ENCODE data around the gene PCBP3.
"Not testable (repeated sequence)": the region's sequence is repeated elsewhere in the genome, so short reads cannot be mapped to it uniquely, and the experiment has no call there.

PCBP3 gene

DNA sequence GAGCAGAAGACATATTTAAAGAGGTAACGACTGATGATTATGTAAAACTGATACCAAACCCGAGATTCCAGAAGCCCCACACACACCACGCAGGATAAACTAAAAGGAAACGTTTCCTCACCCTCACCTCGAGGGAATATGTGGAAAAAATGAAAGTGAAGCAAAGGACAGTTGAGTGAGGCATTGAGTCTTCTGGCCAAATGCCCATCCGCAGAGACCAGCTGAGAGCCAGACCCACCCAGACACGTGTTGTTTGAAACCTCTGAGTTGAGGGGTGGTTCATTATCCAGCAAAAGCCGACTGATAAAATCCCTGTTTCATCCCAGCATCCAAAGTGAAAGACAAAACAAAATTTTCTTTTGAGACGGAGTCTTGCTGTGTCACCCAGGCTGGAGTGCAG is 29.6 kb upstream of the PCBP3 start:
- peaks cover 25 to 38% of the 10 kb centered on the region in 2 donors for H3K27me3 ChIP-seq (ENCODE audit: control insufficient read depth in 1 of 2, insufficient read depth in 2 of 2, low read length in 2 of 2)
- no peak overlapping the region for H3K9ac ChIP-seq (ENCODE audit: low read length in 2 of 2)

DNA sequence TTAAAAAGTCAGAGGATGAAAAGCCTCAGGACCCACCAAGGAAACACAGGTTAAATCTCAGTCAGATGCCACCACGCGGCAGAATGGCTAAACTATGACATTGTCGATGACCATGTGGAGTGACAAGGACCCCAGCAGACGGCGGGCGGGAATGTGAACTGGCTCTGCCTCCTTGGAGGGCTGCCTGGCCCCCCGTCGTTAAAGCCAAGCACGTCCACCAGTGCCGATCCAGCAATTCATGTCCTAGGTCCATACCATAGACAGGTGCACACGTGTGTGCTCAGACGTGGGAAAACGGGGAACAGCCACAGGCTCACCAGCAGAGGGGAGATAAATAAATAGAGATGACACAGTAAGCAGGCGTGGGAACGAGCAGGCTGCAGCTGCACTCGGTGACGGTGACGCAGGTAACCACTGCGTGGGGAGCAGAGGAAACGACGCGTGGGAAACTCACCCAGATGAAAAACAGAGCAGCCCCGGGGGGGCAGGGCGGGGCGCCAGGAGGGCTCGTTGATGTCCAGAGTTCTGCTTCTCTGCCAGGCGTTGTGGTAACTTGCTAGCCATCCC is 28.3 kb upstream of the PCBP3 start:
- H3K36me3 ChIP-seq (ENCODE audit: control insufficient read depth in 2 of 2, insufficient read depth in 2 of 2, low read length in 2 of 2) = no peaks in the 10 kb centered on the region
- peaks cover 25 to 36% of the 10 kb centered on the region in 2 donors for H3K27me3 ChIP-seq (ENCODE audit: control insufficient read depth in 1 of 2, insufficient read depth in 2 of 2, low read length in 2 of 2)
- H3K9me3 ChIP-seq (ENCODE audit: control insufficient read depth in 2 of 2, low read length in 2 of 2) = no peaks in the 10 kb centered on the region
- no peak overlapping the region for H3K27ac ChIP-seq (ENCODE audit: low read length)
- H3K4me3 ChIP-seq (ENCODE audit: low read length in 2 of 2) = no peak overlapping the region
- peaks cover 6% of the 10 kb centered on the region for H3K4me1 ChIP-seq (ENCODE audit: control insufficient read depth, insufficient read depth, low read length)
- H3K9ac ChIP-seq (ENCODE audit: low read length in 2 of 2) = no peak overlapping the region

More for the DNA sequence above, 29.6 kb upstream of the PCBP3 start:
- Histone ChIP-seq H3K4me1 (ENCODE audit: control insufficient read depth, insufficient read depth, low read length) (peaks cover 6% of the 10 kb centered on the region), H3K4me3 (ENCODE audit: low read length in 2 of 2) (no peak overlapping the region), H3K36me3 (ENCODE audit: control insufficient read depth in 2 of 2, insufficient read depth in 2 of 2, low read length in 2 of 2) (no peaks in the 10 kb centered on the region), H3K9me3 (ENCODE audit: control insufficient read depth in 2 of 2, low read length in 2 of 2) (no peaks in the 10 kb centered on the region), H3K27ac (ENCODE audit: low read length) (no peak overlapping the region)

DNA sequence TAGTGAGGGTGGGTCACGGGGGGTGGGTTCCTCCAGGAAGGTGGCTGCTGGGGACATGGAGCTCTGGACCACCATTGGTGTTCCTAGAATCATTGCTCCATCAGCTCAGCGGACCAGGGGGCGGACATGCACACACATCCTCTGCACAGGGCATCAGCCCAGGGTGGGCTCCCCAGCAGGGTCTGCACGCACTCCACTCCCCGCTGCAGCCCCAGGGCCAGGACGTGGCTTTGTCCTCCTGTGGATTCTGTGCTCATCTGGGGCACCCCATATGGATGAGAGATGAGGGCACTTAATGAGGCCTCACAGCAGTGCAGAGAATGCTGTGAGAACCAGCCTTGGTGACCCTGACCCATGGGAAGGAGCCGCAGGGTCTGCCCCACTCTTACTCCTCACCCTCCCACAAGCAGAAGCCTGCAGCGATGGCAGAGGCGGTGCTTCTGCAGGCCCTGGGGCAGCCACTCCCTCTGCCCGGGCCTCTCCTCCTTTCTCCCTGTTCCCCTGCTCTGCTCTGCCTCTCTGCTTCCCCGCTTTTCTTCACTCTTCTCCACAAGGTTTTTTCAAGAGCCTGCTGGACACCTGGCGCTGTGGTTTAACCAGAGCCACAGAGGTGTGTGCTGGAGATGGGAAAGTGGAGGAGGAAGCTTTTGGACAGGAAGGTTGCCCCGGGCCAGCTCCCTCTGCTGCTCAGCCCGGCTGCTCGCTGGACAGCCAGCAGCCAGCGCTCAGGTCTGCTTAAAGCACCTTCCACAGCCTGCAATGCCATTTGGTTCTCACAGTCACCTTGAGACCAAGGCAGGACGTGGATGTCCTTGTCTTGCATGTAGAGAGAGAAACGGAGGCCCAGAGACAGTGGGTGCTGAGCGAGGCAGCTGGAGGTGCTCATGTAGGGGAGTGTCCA is 26.3 kb upstream of the PCBP3 start:
- H3K27ac ChIP-seq (ENCODE audit: low read length) = no peak overlapping the region
- H3K36me3 ChIP-seq (ENCODE audit: control insufficient read depth in 2 of 2, insufficient read depth in 2 of 2, low read length in 2 of 2) = no peaks in the 10 kb centered on the region
- H3K4me3 ChIP-seq (ENCODE audit: low read length in 2 of 2) = no peak overlapping the region
- H3K27me3 ChIP-seq (ENCODE audit: control insufficient read depth in 1 of 2, insufficient read depth in 2 of 2, low read length in 2 of 2) = peaks cover 21 to 22% of the 10 kb centered on the region in 2 donors
- H3K4me1 ChIP-seq (ENCODE audit: control insufficient read depth, insufficient read depth, low read length) = no peaks in the 10 kb centered on the region
- H3K9ac ChIP-seq (ENCODE audit: low read length in 2 of 2) = no peak overlapping the region
- H3K9me3 ChIP-seq (ENCODE audit: control insufficient read depth in 2 of 2, low read length in 2 of 2) = no peaks in the 10 kb centered on the region

DNA sequence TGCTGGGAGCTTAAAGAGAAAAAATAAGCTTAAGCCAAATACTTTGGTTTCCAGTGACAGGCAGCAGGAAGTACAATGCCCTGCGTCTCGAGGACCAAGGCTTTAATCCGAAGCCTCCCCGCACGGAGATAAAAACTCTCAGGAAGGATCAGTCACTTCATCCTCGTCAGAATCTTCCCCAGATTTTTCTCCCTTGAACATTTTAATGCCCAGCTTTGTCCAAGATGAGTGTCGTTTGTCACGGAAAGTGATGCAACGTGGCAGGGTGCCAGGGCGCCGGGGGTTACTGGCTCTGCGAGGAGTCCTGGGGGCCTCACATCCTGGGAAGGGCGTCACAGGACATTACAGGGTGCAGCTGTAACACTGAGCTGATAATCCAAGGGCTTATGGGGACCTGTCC is 25.2 kb upstream of the PCBP3 start:
- Histone ChIP-seq H3K4me3 (ENCODE audit: low read length in 2 of 2) (no peak overlapping the region), H3K4me1 (ENCODE audit: control insufficient read depth, insufficient read depth, low read length) (no peaks in the 10 kb centered on the region), H3K27ac (ENCODE audit: low read length) (no peak overlapping the region), H3K36me3 (ENCODE audit: control insufficient read depth in 2 of 2, insufficient read depth in 2 of 2, low read length in 2 of 2) (no peaks in the 10 kb centered on the region), H3K9me3 (ENCODE audit: control insufficient read depth in 2 of 2, low read length in 2 of 2) (no peaks in the 10 kb centered on the region), H3K9ac (ENCODE audit: low read length in 2 of 2) (no peak overlapping the region), H3K27me3 (ENCODE audit: control insufficient read depth in 1 of 2, insufficient read depth in 2 of 2, low read length in 2 of 2) (peaks cover 21 to 22% of the 10 kb centered on the region in 2 donors)

DNA sequence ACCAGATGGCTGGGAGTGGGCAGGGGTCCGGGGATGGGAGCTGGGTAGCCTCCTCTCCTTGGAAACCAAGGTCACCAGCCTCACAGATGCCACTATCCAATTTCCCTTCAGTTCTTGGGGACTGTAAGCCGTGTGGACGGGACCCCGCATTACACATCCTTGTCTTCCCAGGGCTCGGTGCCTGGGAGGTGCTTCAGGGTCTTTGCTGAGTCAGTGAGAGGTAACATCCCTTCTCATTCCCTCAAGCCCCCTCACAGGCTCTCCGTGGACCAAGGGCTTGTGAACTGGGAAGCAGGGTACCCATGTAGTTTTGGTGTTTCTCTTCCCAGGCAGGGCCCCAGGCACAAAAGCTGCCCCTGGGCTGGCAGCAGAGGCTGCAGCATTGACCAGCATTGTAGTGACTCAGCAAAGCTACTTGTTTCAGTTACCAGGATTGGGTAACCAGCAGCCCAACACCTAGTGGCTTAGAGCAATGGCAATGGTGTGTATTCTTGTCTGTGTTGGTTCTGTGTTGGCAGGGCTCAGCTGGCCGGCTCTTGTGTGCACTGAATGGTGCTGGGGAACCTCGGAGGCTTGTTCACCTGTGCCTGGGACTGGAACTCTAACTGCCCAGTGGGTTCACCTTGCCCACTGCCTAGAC is 24.6 kb upstream of the PCBP3 start:
- H3K9ac ChIP-seq (ENCODE audit: low read length in 2 of 2) = no peak overlapping the region
- H3K9me3 ChIP-seq (ENCODE audit: control insufficient read depth in 2 of 2, low read length in 2 of 2) = no peaks in the 10 kb centered on the region
- no peak overlapping the region for H3K27ac ChIP-seq (ENCODE audit: low read length)
- H3K36me3 ChIP-seq (ENCODE audit: control insufficient read depth in 2 of 2, insufficient read depth in 2 of 2, low read length in 2 of 2) = no peaks in the 10 kb centered on the region
- no peaks in the 10 kb centered on the region for H3K4me1 ChIP-seq (ENCODE audit: control insufficient read depth, insufficient read depth, low read length)
- H3K27me3 ChIP-seq (ENCODE audit: control insufficient read depth in 1 of 2, insufficient read depth in 2 of 2, low read length in 2 of 2) = peaks cover 19 to 21% of the 10 kb centered on the region in 2 donors
- no peak overlapping the region for H3K4me3 ChIP-seq (ENCODE audit: low read length in 2 of 2)

DNA sequence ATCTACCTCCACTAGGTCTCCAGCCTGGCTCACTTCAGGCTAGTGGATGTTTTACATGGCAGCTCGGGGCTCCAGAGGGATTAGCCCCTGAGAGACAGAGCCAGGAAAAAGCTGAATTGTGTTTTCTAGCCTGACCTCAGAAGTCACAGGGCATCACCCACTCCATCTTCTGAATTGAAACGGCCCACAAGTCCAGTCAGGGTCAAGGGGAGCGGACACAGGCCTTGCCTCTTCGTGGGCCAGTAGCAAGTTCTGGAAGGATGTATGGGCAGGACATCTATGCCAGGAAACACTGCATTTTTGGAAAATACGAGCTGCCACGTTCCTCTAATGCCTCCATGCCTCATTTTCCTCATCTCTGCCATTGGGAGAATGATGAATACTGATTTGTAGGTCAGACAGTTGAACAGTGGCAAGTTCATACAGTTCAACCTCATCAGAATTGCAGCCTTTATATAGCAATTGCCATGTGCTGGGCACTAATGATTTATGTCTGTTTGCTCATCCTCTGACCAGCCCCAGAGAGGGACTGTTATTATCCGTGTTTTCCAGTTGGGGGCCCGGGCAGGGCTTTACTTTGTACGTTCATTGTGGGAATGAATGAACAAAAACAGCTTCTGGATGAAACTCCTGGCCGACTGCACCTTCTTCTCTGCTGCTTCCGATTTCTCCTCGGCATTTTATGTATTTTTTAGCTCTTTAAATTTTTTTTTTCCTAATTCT is 23.2 kb upstream of the PCBP3 start:
- Histone ChIP-seq H3K4me1 (ENCODE audit: control insufficient read depth, insufficient read depth, low read length) (no peaks in the 10 kb centered on the region), H3K9me3 (ENCODE audit: control insufficient read depth in 2 of 2, low read length in 2 of 2) (no peaks in the 10 kb centered on the region), H3K27me3 (ENCODE audit: control insufficient read depth in 1 of 2, insufficient read depth in 2 of 2, low read length in 2 of 2) (peaks cover 18 to 19% of the 10 kb centered on the region in 2 donors), H3K9ac (ENCODE audit: low read length in 2 of 2) (no peak overlapping the region), H3K27ac (ENCODE audit: low read length) (no peak overlapping the region), H3K4me3 (ENCODE audit: low read length in 2 of 2) (no peak overlapping the region), H3K36me3 (ENCODE audit: control insufficient read depth in 2 of 2, insufficient read depth in 2 of 2, low read length in 2 of 2) (no peaks in the 10 kb centered on the region)

DNA sequence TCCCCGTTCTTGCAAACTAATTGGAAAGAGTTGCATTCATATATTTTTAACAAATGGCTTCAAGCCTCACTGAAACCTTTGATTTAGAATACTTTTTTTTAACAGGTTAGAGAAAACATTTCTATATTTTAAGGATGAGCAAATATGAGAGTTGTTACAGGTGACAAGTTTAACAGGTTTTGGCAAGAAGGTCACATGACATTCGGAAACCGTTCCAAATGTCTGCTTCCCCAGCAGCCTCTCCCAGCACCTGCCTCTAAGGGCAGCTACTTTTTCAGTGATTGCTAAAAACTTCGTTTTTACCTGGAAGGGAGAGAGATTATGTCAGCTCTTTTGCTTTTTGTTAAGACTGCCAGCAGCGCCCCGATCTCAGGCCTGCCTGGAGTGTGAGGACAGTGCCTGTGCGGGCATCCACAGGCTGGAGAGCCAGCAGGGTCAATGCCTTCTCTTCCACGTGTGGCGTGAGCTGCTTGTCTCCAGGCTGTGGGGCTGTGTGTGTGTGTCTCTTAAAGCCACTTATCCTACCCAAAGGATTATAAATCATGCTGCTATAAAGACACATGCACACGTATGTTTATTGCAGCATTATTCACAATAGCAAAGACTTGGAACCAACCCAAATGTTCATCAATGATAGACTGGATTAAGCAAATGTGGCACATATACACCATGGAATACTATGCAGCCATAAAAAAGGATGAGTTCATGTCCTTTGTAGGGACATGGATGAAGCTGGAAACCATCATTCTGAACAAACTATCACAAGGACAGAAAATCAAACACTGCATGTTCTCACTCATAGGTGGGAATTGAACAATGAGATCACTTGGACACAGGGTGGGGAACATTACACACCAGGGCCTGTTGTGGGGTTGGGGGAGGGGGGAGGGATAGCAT is 21.8 kb upstream of the PCBP3 start:
- not testable (repeated sequence) for H3K4me1 ChIP-seq (ENCODE audit: control insufficient read depth, insufficient read depth, low read length); H3K4me3 ChIP-seq (ENCODE audit: low read length in 2 of 2); H3K27ac ChIP-seq (ENCODE audit: low read length); H3K36me3 ChIP-seq (ENCODE audit: control insufficient read depth in 2 of 2, insufficient read depth in 2 of 2, low read length in 2 of 2); H3K9me3 ChIP-seq (ENCODE audit: control insufficient read depth in 2 of 2, low read length in 2 of 2); H3K9ac ChIP-seq (ENCODE audit: low read length in 2 of 2)
- H3K27me3 ChIP-seq (ENCODE audit: control insufficient read depth in 1 of 2, insufficient read depth in 2 of 2, low read length in 2 of 2) = peaks cover 14 to 18% of the 10 kb centered on the region in 2 donors

DNA sequence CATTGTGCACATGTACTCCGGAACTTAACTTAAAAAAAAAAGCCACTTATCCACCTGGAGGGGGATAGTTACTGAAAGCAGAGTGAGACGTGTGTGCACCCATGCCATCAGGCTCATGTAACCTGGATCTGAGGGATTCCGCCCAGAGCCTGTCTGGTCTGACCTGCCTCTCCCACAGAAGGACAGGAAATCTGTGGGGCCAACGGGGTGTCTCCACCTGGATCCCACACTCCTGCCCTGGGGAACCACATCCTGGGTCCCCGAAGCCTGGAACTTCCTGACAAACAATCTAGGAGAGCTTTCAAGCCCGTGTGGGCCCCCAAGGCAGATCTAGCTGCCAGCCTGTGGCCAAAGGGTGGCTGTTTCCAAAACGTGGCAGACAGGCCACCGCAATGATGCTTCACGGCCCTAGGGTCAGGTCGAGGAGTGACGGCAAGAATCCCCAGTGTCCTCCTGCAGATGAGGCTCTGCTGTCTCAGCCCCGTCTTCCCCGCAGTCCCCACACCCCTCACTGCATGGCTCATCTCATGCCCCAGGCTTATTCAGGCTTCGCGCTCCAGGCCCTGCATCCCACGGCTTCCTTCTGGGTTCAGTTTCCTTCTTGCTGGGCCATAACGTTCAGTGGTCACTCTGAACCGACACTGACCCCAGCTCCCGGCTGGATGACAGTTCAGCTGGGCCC is 21.0 kb upstream of the PCBP3 start:
- Histone ChIP-seq H3K27ac (ENCODE audit: low read length) (no peak overlapping the region), H3K9me3 (ENCODE audit: control insufficient read depth in 2 of 2, low read length in 2 of 2) (no peaks in the 10 kb centered on the region), H3K4me1 (ENCODE audit: control insufficient read depth, insufficient read depth, low read length) (no peaks in the 10 kb centered on the region), H3K4me3 (ENCODE audit: low read length in 2 of 2) (no peak overlapping the region), H3K9ac (ENCODE audit: low read length in 2 of 2) (no peak overlapping the region), H3K27me3 (ENCODE audit: control insufficient read depth in 1 of 2, insufficient read depth in 2 of 2, low read length in 2 of 2) (peaks cover 7 to 11% of the 10 kb centered on the region in 2 donors), H3K36me3 (ENCODE audit: control insufficient read depth in 2 of 2, insufficient read depth in 2 of 2, low read length in 2 of 2) (no peaks in the 10 kb centered on the region)

DNA sequence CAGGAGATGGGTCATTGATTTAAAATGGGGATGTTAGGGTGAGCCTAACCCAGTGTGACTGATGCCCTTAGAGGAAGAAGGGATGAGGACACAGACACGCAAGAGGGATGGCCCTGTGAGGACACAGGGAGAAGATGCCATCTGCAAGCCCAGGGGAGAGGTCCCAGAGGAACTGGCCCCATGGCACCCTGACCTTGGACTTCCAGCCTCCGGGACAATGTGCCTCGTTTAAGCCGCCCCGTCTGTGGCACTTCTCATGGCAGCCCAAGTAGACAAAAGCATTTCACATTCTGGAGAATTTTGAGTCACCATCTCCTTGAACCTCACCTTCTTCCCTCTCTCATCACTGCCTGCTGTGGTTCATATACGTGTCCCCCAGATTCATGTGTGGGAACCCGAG is 20.1 kb upstream of the PCBP3 start:
- no peak overlapping the region for H3K9ac ChIP-seq (ENCODE audit: low read length in 2 of 2)
- no peaks in the 10 kb centered on the region for H3K36me3 ChIP-seq (ENCODE audit: control insufficient read depth in 2 of 2, insufficient read depth in 2 of 2, low read length in 2 of 2)
- H3K27ac ChIP-seq (ENCODE audit: low read length) = no peak overlapping the region
- H3K9me3 ChIP-seq (ENCODE audit: control insufficient read depth in 2 of 2, low read length in 2 of 2) = no peaks in the 10 kb centered on the region
- no peaks in the 10 kb centered on the region for H3K4me1 ChIP-seq (ENCODE audit: control insufficient read depth, insufficient read depth, low read length)
- H3K27me3 ChIP-seq (ENCODE audit: control insufficient read depth in 1 of 2, insufficient read depth in 2 of 2, low read length in 2 of 2) = peaks cover 4% of the 10 kb centered on the region in 2 donors
- H3K4me3 ChIP-seq (ENCODE audit: low read length in 2 of 2) = no peak overlapping the region
